NCI-H187 treated with DMSO at 0.1 percent for 48 hours (cell line): ENCODE data around the gene CCR3.
"Not testable (repeated sequence)": the region's sequence is repeated elsewhere in the genome, so short reads cannot be mapped to it uniquely, and the experiment has no call there.

Experiments used
- DNase-seq: peaks from one replicate; lab custom pipeline; 2025; lab: John Stamatoyannopoulos, UW

The CCR3 gene

DNA sequence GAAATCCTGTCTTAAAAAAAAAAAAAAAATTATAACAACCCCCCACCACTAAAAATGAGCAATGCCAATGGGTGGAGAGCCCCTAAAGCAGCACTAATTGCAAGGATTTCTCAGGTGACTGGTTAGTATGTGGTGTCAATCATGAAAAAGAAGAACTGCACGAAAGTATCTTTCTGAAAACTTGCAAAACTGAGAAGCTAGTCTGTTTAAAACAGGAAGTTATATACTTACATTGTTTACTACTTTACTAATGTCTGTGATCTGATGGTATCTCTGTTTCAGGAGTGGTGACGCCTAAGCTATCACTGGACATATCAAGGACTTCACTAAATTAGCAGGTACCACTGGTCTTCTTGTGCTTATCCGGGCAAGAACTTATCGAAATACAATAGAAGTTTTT is at the start of gene CCR3:
Gene CCR3 (plus strand): TSS at position 341 of the 400 bp plus-strand sequence. CDS start 22,699 bp downstream, outside the sequence.
- DNase-seq: no peak

DNA sequence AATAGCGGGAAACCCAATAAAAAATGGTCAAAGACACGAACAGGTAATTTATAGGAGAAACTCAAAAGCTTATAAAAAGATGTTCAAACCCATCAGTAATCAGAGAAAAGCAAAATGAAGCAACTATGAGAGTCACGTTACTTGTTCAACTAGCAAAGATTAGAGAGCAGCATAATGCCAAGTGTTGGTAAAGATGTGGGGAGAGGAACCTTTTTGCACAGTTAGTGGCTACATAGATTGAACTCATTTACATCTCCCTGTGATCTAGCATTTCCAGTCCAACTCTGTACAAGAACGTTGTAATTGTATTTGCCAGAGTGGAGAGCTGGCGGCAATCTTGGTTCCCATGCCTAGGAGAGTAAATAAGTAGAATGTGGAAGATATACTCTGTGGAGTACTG is 49.3 kb upstream of the CCR3 start:
- no peak for DNase-seq

DNA sequence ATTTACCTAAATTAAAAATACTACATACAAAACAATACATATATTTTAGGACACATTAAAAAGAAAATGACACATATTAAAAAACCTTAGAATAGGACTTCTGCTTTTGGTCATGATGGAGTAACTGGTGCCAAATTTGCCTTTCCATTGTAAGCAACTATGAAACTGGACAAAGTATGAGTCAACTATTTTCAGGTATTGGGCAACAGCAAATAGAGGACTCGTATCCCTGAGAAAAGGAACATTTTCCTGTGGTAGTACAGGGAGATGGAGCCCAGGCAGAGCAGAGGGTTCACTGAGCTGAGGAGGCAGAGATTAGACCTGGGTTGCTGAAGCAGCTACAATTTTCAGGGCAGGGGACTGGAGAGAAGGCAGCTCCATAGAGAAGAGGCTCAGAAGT is 48.8 kb upstream of the CCR3 start:
- DNase-seq: no peak

DNA sequence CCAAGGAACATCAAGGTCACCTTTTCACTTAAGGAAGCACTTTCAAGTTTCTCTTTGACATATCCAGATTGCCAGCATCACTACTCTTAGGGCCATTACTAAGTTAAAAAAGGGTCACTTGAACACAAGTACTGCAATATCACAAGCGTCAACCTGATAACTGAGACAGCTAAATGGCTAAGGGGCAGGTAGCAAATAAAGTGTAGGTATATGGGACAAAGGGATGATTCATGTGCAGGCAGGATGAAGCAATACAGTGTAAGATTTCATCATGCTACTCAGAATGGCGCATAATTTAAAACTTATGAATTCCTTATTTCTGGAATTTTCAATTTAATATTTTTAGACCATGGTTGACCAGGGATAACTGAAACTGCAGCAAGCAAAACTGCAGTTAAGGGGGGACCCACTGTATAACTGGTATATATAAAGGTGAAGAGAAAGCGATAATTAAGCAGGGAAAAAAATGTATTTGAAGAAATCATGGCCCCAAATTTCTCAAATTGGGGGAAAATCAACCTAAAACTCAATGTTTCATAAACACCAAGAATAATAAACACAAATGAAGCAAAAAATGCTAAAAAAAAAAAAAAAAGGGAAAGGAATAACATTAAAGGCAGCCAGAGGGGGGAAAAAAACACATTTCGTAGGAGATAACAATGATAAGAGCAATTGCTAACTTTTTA is 47.2 kb upstream of the CCR3 start:
- no peak for DNase-seq

DNA sequence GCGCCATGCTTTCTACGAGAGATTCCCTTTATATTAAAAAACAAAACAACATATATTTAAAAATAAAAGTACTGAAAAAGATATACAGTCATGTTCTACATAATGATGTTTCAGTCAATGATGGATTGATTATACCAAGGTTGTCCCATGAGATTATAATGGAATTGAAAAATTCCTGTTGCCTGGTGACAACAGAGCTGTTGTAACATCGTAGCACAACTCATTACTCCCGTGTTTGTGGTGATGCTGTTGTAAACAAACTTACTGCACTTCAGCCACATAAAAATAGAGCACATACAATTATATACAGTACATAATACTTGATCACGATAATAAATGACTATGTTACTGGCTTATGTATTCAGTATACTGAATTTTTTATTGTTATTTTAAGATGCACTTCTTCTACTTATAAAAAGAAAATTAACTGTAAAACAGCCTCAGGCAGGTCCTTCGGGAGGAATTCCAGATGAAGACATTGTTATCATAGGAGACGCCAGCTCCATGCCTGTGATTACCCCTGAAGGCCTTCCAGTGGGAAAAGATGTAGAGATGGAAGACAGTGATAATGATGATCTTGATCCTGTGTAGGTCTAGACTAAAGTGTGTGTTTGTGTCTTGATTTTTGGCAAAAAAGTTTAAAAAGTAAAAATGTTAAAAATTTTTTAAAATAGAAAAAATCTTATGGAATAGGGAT is 45.9 kb upstream of the CCR3 start:
- no peak for DNase-seq

DNA sequence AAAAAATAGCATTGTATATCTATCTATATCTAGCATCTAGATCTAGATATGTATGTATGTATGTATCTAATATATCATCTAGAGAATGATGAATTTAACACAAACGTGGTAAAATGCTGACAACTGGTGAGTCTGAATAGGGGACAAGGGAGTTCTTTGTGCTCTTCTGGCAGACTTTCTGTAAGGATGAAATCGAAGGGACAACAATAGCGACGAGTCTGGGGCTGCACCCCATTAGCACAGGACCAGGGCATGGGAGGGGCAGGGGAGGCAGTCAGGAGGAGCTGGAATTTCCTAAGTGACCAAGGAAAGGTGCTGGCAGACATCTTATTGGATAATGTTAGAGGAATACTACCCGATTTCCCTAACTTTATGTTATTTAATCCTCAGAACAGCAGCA is 42.0 kb upstream of the CCR3 start:
- DNase-seq: no peak

DNA sequence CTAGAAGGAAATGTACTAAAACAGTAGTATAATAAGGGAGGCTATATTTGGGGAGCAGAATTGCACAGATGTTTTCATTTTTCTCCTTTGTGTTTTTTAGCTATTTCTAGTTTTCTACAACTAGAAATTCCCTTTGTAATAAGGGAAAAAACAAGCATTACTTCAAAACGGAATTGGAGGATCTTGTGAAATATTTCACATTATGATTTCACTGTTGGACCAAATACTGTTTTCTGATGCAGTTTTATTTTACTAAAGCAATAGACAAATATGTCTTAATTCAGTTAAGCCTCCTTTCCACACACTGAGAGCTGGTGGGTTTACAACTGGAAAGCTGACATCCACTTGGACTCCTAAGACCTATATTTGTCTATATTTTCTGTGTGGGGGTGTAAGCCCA is 41.5 kb upstream of the CCR3 start:
- no peak for DNase-seq

DNA sequence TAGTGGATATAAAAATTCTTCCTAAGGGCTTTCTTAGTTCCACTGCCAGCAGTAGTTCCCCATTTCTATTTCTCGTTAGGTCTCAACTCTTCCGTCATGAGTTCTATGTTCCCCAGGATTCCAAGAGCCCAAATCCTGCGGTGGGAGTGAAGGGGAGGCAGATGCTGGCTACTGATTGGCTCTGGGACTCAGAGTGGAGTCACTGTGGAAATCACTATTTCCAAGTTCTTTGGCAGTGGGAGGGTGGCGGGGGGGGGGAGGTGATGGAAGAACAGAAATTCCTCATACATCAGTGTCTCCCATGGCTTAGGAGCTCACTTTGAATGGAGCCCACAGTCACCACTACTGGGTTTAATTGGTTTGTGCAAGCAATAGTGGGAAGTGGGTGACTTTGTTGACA is 39.7 kb upstream of the CCR3 start:
- DNase-seq: no peak

DNA sequence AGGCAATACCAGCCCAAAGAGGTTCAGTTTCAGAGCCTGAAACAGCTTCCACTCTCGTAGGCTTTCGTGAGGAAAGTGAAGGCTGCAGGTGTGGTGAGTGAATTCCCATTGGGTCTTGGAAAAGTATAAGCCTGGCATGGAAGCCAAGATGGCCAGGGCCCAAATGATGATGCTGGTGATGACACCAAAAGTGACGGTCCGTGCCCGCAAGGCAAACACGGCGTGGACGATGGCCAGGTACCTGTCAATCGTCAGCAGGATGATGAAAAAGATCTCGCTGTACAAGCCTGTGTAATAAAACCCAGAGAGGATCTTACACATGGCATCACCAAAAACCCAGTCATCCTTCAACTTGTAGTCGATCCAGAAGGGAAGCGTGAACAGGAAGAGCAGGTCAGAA is 38.6 kb upstream of the CCR3 start:
- DNase-seq: no peak

DNA sequence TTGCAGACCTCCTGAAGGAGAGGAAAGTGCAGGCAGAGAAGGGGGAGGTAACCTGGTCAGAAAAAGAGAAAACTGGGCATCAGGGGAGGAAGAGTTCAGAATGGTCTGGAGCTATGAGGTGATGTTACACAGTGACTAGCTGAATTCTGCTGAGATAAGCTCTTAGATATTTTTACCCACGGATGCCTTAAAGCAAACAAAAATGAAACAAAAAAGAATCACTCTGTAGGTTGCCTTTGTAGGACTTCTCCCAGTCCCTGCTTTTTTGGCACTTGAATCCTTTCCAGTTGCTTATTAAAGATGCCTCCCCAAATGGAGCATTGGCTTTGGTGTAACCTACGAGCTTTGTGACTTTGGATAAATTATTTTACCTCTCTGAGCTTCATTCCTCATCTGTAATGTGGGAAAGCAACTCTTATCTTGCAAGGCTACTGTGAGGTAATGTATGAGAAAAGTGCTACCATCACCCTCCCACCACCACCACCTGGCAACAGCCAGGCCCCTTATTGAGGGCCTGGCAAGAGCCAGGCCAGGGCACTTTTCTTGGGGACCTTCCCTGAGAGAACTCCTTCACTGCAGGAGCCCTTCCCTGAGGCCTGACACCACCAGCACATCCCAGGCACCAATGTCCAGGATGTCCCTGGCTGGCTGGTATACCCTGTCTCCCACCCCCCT is 36.8 kb upstream of the CCR3 start:
- DNase-seq: no peak

DNA sequence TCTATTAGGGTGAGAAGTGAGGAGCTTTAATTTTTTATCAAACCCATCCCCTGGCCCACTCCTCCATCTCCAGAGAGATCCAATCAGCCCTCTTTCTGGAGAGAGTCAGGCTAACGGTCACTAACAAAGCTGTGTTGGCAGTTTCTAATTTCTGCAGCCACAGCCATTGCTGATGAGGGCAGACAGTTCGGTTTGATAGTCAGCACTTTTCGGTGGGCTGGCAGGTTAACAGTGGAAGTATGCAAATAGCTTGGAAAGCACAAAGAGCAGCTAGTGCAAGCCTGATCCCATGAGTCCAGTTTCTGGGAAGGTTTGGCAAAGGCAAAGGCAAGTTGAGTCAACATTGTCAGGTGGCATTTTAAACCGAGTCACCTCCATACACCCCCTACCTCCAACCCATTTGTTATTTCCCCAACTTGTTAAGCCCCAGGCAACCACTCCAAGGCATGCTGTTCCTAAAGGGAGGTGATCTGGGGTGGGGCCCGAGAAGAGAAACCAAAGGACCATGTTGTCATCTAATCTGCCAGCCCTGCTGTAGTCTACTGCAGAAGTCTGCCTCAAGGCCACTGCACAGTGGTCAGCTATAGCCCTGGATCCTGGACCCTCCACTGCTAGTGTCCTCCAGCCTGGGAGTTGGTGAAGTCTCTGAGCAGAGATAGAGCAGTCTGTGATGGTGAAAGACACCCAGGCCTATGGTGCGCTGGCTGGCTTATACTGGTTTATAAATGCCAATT is 35.8 kb upstream of the CCR3 start:
- no peak for DNase-seq

DNA sequence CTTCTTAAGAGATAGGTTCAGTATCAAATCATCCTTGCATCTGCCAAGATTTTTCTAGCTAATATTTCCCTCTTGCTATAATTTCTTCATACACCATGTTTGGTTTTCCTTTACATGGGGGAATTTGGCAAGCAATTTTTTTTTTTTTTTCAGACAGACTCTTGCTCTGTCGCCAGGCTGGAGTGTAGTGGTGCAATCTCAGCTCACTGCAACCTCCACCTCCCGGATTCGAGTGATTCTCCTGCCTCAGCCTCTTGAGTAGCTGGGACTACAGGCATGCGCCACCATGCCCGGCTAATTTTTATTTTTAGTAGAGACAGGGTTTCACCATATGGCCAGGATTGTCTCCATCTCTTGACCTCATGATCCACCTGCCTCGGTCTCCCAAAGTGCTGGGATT is 34.7 kb upstream of the CCR3 start:
- not testable (repeated sequence) for DNase-seq

DNA sequence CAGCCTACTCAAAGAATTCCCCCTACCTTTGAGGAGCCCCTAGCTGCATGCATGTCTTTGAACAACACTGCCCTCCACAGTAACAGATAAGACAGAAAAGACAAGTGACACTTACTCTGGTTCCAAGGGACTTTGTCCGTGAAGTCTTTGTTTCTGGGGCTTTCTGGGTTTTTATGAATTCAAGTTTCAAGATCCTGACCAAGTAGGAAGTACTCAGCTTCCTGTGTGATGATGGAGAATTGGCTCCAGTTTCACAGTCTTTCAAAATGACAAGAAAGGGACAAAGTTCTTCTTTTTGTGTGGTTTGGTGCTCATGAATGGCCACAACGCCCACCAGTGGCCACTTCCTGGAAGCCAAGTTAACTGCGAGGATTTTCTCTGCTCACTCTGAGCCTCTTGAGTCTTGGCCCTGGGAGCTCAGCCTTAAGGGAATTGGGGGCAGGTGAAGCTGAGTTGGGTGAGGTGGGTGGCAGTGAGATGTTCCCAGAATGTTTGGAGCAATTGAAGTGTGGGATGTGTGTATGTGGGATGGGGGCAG is 34.0 kb upstream of the CCR3 start, which contains the start of gene CCR1:
Gene CCR1 (minus strand): TSS at position 147 of the 538 bp plus-strand sequence. CDS start 4,000 bp downstream, outside the sequence.
- no peak for DNase-seq

DNA sequence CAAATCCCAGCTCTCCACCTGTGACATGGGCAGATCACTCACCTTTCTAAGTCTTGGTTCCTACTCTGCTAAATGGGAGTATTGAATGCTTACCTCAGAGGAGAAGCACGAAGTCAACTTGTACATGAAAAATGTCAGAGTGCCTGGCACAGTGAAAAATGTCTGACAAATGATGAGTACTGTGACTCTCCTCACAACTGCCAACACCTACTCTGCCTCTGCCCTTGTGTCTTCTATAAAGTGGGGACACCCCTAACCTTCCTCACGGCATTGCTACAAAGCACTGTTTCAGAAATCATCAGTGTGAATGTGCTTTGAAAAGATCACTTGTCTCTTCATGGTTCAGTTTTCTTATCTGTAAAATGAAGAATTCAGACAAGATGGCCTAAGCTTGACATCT is 33.2 kb upstream of the CCR3 start:
- DNase-seq: no peak

DNA sequence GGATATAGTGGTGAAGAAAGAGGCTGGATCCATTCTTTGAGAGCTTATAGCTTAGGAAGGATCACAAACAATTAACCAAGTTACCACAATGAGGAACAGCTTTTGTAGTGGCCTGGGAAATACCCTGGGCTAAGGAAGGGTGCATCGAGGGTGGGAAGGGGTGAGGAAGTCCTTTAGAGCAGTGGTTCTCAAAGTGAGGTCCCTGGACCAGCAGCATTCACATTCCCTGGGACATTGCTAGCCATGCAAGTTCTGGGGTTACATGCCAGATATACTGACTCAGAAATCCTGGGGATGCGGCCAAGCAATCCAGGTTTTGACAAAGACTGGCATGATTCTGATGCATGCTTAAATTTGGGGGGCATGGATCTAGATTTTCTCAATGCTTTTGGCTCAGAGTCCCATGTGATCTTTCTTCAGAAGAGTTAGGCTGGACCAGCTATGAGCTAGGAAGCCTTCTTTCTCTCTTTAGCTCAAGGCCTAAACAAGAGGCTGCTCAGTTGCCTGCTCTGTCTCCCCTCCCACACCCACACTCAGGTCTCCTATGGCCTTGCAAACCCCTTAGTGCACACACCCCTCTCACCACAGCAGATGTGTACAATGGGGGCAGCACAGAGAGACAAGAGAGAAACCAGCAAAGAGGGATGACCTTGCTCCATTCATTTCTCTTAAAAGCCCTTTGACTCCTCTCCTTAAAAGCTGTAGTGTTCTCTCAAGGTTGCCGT is 32.4 kb upstream of the CCR3 start:
- no peak for DNase-seq

DNA sequence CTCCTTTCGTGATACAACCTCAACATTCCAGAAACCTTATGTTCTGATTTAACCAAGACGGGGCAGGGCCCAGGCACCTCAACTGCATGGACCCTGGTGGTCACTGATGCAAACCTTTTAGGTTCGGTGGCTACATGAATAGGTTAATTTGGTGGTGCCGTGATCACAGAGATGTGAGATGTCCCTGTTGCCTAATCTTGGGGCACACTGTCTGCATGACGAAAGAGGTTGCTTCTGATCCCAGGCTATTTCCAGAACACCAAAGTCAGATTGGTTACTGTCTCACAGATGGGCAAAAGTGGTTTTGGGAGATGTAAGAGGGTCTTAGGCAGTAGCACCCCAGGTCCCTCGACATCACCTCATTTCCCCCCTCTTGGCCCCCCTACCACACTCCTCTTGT is 30.2 kb upstream of the CCR3 start:
- no peak for DNase-seq

DNA sequence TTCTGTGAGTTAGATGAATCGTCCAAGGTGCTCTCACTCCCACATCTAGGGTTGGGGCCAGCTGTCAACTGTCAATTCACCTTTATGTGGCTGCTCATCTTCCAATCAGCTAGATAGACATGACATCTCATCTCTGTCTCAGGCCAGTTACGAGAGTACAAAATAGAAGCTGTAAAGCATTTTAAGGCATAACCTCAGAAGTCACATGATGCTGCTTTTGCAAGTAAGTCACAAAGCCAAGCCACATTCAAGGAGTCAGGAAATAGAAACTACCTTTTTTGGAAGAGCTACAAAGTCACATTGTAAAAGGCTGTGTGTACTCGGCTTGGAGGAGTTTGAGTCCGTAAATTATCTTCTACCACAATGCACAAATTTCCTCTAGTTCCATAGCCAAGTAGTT is 29.1 kb upstream of the CCR3 start:
- no peak for DNase-seq

DNA sequence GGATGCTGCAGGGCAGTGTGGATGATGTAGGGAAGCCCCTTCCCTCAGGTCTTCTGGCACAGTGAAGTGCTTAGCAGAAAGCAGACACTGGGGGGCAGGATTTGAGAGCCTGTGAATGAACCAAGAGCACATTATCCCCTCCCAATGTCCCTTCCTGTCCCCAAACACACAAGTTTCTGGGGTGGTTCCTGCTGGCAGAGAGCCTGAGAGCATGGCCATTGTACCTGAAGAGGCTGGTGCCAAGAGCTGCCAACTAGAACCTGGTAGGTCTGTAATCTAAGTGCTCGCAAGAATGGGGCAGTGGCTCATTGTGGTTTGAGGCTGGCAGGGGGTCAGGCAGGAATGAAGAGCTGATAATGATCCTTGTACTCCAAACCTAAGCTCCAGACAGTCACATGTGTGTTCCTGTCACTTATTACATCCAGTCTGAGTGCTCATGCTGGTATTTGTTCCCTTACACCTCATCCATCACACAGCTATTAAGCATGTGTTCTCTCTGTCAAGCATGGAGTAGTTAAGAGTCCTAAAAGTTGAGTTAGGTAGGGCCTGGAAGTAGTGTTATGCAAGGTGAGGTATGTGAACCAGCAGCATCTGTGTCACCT is 27.4 kb upstream of the CCR3 start:
- peak; percentile 68 for DNase-seq

DNA sequence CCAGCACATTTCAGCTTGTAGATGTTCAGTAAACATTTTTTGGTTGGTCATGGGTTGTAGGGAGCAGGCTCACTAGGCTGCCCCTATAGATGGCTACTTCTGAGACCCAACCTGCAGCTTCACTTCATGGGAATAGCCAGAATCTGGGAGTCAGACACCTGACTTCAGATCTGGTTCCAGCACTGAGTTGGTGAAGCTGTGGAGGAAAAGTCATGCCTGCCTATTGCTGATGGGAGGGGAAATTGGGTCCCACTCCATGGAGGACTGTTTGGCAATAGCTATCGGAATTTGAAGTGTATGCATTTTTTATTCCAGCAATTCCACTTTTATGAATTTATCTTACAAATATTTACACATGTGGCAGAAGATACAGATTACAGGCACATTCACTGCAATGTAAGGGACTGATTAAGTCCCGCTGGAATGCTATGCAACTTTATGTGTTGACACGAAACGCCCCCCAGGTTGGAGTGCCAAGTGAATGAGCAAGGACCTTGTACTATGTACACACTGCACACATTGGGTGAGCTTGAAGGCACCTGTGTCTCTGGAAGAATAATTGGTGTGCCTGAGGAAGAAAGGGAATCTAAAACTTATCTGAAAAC is 26.3 kb upstream of the CCR3 start:
- DNase-seq: no peak

DNA sequence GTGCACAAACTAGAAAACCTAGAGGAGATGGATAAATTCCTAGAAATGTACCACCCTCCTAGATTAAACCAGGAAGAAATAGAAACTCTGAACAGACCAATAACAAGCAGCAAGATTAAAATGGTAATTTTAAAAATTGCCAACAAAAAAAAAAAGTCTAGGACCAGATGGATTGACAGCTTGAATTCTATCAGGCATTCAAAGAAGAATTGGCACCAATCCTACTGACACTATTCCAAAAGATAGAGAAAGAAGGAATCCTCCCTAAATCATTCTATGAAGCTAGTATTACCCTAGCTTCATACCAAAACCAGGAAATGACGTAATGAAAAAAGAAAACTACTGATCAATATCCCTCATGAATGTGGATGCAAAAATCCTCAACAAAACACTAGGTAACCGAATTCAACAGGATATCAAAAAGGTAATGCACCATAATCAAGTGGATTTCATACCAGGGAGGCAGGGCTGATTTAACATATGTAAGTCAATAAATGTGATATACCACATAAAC is 24.0 kb upstream of the CCR3 start:
- DNase-seq: no peak
